Neuron (in vitro differentiated cells): Measurements from ENCODE around the gene FOXP2.

Experiments
- H2AFZ ChIP-seq: one replicate; pipeline ENCODE4 v1.6.1; 2013; ENCODE audit warnings: low read depth, mild to moderate bottlenecking, inconsistent platforms, low read length, moderate library complexity
- H3K27me3 ChIP-seq: one replicate; pipeline ENCODE4 v1.6.1; 2013; ENCODE audit warnings: low read length; ENCODE audit not compliant: insufficient read depth
- H3K36me3 ChIP-seq: one replicate; pipeline ENCODE4 v1.6.1; 2013; ENCODE audit warnings: low read length; ENCODE audit not compliant: insufficient read depth
- H3K4me1 ChIP-seq: one replicate; pipeline ENCODE4 v1.6.1; 2013; ENCODE audit warnings: low read length; ENCODE audit not compliant: insufficient read depth
- H3K4me3 ChIP-seq: 2 replicates; pipeline ENCODE4 v1.5.1; 2013; ENCODE audit warnings: mild to moderate bottlenecking, low read length, moderate library complexity
- H3K9me3 ChIP-seq: one replicate; pipeline ENCODE4 v1.6.1; 2013; ENCODE audit warnings: low read length

FOXP2 gene

DNA sequence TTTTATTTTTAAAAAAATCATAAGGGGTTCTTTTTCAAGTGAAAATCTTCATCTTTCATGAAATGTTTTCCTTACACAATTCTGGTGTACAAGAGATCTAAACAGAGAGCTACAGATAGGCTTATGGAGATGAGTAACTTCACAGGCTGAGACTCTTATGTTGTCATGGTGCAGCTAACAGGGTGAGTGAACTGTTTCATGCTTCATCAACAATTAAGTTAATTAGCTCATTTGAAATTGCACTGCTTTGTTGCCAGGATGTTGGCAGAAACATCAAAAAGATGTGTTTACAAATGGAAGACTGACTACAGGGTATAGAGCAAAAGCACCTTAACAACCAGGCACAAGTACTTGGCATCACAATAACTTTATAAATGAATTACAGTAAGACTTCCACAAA, 230.8 kb downstream of the FOXP2 start:
- H2AFZ ChIP-seq, result no peak overlapping the region
- peaks cover 18% of the 10 kb centered on the region for H3K4me1 ChIP-seq
- no peak overlapping the region for H3K4me3 ChIP-seq
- no peaks in the 10 kb centered on the region for H3K36me3 ChIP-seq
- H3K9me3 ChIP-seq, result no peaks in the 10 kb centered on the region
- H3K27me3 ChIP-seq, result no peaks in the 10 kb centered on the region

- no peaks in the 10 kb centered on the region for H3K27me3 ChIP-seq
- no peaks in the 10 kb centered on the region for H3K9me3 ChIP-seq
- no peaks in the 10 kb centered on the region for H3K36me3 ChIP-seq
- H3K4me1 ChIP-seq, result peaks cover 18% of the 10 kb centered on the region
- H3K4me3 ChIP-seq, result no peak overlapping the region
- H2AFZ ChIP-seq, result no peak overlapping the region
These were observed 232.9 kb downstream of the FOXP2 start for GRCh38 chr7:114647518-114647917.

- Histone ChIP-seq H2AFZ (no peak overlapping the region), H3K4me1 (peaks cover 18% of the 10 kb centered on the region), H3K4me3 (no peak overlapping the region), H3K9me3 (no peaks in the 10 kb centered on the region), H3K36me3 (no peaks in the 10 kb centered on the region), H3K27me3 (no peaks in the 10 kb centered on the region)
These were observed 233.5 kb downstream of the FOXP2 start for GRCh38 chr7:114648117-114648516.

GRCh38 chr7:114648680-114649079, 234.1 kb downstream of the FOXP2 start:
- H2AFZ ChIP-seq, result no peak overlapping the region
- no peaks in the 10 kb centered on the region for H3K27me3 ChIP-seq
- peaks cover 18% of the 10 kb centered on the region for H3K4me1 ChIP-seq
- no peaks in the 10 kb centered on the region for H3K36me3 ChIP-seq
- no peak overlapping the region for H3K4me3 ChIP-seq
- no peaks in the 10 kb centered on the region for H3K9me3 ChIP-seq

- no peak overlapping the region for H2AFZ ChIP-seq
- no peak overlapping the region for H3K4me3 ChIP-seq
- peaks cover 16% of the 10 kb centered on the region for H3K4me1 ChIP-seq
- peaks cover 9% of the 10 kb centered on the region for H3K36me3 ChIP-seq
- no peaks in the 10 kb centered on the region for H3K27me3 ChIP-seq
- H3K9me3 ChIP-seq, result no peaks in the 10 kb centered on the region
These were observed 235.1 kb downstream of the FOXP2 start for GRCh38 chr7:114649689-114650088.

DNA sequence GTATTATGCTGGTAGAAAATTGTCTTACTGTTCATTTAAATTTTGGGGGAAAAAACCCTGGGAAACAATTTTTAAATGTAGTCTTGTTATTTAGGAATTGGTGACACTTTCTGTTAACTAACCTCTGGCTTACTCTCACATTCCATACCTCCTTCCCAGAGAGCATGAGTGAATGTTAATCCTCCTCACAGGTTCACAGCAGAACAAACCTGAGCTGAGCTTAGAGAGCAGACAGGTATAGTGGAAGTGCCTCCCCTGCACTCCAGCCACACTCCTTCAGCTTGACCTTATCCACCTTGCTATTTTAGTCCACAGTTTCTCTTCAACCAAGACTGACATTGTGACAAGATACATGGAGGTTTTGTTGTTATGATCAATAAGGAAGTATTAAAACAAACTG, 235.9 kb downstream of the FOXP2 start:
- Histone ChIP-seq H3K4me1 (peaks cover 12% of the 10 kb centered on the region), H3K27me3 (no peaks in the 10 kb centered on the region), H3K4me3 (no peak overlapping the region), H3K9me3 (no peaks in the 10 kb centered on the region), H2AFZ (no peak overlapping the region), H3K36me3 (peaks cover 9% of the 10 kb centered on the region)

DNA sequence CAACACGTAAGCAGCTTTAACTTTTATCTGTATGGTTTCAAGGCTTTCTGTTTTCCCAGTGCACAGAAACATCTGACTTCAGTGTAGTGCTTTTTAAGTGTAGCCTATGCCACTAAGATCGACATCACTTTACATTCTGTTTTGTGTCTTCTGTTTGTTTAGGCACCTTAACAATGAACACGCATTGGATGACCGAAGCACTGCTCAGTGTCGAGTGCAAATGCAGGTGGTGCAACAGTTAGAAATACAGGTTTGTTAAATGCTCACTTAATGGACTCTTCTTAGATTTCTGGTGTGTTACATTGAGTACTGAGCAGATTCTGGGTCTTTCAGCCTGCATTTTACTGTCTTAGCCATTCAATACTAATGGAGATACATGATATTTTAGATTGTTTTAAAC, 237.4 kb downstream of the FOXP2 start:
- Histone ChIP-seq H3K4me1 (peaks cover 10% of the 10 kb centered on the region), H3K36me3 (peaks cover 9% of the 10 kb centered on the region), H3K27me3 (no peaks in the 10 kb centered on the region), H2AFZ (no peak overlapping the region), H3K9me3 (no peaks in the 10 kb centered on the region), H3K4me3 (no peak overlapping the region)

DNA sequence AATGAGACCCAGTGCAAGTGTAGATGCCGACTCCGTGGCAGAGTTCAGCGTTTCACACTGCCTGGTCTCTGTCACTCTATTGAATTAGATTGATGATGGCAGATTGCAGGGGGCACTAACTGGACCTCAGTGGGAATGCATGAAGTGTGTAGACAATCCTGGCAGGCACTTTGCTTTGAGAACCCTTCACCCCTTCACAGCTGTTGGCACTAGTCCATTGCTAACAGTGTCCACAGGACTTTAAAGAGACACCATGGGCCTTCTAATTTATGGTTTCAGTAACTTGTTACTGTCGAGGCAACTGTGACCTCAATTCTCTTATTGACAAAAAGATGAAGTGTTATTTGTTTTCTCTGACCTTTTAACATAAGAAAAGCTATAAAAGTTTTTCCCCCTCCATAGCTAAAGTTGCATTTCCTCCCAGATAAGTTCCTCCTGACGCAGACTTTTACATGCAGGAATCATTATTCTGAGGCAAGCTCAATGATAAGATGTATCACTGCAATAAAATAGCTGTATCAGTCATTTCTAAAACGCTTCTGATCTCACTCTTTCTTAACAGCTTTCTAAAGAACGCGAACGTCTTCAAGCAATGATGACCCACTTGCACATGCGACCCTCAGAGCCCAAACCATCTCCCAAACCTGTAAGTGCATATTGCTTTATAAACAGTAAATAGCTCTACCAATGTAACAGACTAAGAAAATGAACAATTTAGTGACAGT, 238.9 kb downstream of the FOXP2 start:
- Histone ChIP-seq H3K4me3 (no peak overlapping the region), H3K4me1 (peaks cover 10% of the 10 kb centered on the region), H2AFZ (no peak overlapping the region), H3K27me3 (no peaks in the 10 kb centered on the region), H3K36me3 (peaks cover 17% of the 10 kb centered on the region), H3K9me3 (no peaks in the 10 kb centered on the region)

DNA sequence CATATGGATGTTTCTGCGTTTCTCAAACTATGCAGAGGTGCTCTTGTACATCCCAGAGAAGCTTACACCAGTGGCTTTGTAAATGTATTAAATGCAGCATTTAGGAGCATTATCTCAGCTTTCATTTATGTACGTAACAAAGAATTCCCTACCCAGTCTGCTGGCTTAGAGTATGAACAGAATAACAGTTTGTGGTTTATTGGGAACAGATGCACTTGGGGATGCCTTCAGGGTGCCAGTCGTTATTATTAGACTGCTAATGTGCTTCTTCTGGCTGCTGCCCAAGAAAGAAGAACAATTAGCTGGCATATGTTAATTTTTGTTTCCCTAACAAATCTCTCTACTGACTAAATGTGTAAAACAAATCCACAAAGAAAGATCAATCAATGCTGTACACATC, 241.9 kb downstream of the FOXP2 start:
- H3K27me3 ChIP-seq, result no peaks in the 10 kb centered on the region
- no peak overlapping the region for H3K4me3 ChIP-seq
- H3K9me3 ChIP-seq, result no peaks in the 10 kb centered on the region
- peaks cover 17% of the 10 kb centered on the region for H3K36me3 ChIP-seq
- peaks cover 15% of the 10 kb centered on the region for H3K4me1 ChIP-seq
- no peak overlapping the region for H2AFZ ChIP-seq

- H3K9me3 ChIP-seq, result no peaks in the 10 kb centered on the region
- peaks cover 19% of the 10 kb centered on the region for H3K4me1 ChIP-seq
- H3K36me3 ChIP-seq, result peaks cover 17% of the 10 kb centered on the region
- no peak overlapping the region for H2AFZ ChIP-seq
- no peak overlapping the region for H3K4me3 ChIP-seq
- H3K27me3 ChIP-seq, result no peaks in the 10 kb centered on the region
These were observed 242.7 kb downstream of the FOXP2 start for GRCh38 chr7:114657279-114657678.

GRCh38 chr7:114658216-114658615, 243.6 kb downstream of the FOXP2 start:
- H3K4me3 ChIP-seq, result no peak overlapping the region
- peaks cover 19% of the 10 kb centered on the region for H3K4me1 ChIP-seq
- no peaks in the 10 kb centered on the region for H3K27me3 ChIP-seq
- H2AFZ ChIP-seq, result no peak overlapping the region
- peaks cover 17% of the 10 kb centered on the region for H3K36me3 ChIP-seq
- no peaks in the 10 kb centered on the region for H3K9me3 ChIP-seq

DNA sequence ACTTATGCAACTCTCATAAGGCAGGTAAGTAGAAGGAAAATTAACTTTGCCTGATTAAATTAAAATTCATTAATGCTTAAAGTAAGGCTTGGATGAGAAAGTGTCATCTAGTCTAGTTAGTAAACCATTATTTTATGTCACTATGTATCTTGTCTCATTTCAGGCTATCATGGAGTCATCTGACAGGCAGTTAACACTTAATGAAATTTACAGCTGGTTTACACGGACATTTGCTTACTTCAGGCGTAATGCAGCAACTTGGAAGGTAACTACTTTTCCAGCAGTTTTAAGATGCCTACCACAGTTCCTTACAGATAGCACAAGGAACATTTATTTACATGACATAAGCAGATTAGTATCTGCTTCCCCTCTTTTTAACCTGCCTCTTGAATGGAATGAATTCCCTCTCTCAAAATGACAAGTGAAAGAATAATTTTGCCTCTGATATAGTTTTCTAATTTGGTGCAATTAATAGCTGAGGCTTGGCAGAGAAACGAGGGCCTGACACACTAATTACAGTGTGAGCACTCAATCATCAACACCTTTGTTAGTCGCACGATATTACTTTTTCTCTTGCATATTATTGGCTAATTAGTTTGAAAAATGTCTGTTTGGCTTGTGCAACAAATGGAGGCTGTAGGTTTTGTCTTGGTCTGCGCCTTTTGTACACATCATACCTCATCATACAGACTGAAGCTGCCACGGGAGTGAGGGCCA, 245.0 kb downstream of the FOXP2 start:
- no peak overlapping the region for H3K4me3 ChIP-seq
- H2AFZ ChIP-seq, result no peak overlapping the region
- peaks cover 9% of the 10 kb centered on the region for H3K36me3 ChIP-seq
- peaks cover 19% of the 10 kb centered on the region for H3K4me1 ChIP-seq
- no peaks in the 10 kb centered on the region for H3K9me3 ChIP-seq
- no peaks in the 10 kb centered on the region for H3K27me3 ChIP-seq

DNA sequence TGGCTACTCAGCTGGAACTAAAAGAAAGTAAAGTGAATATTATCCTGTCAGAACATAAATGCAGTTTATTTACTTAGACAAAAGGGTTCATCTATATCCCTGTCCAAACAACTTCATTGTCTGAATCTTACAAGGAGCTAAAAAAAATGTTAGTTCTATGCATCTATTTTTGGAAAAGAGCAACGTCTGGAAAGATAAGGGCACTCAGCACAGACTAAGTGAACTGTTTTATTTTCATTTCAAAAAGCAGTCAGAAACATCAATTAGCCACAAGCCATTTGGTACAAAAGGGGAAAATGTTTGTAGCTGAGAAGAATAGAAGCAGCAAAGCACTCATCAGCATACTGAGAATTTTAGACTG, 245.5 kb downstream of the FOXP2 start:
- Histone ChIP-seq H3K4me3 (no peak overlapping the region), H3K4me1 (peaks cover 19% of the 10 kb centered on the region), H3K9me3 (no peaks in the 10 kb centered on the region), H3K27me3 (no peaks in the 10 kb centered on the region), H2AFZ (no peak overlapping the region), H3K36me3 (peaks cover 8% of the 10 kb centered on the region)
